GM12864 (cell line): ENCODE results near the gene ATRAID.
A peak's percentile ranks its signal among the peaks of the same experiment; 100 is the strongest.
"Not testable (repeated sequence)": the region's sequence is repeated elsewhere in the genome, so short reads cannot be mapped to it uniquely, and the experiment has no call there.

ENCODE experiments used
- DNase-seq: peaks from one replicate; pipeline ENCODE4 v3.0.0-alpha.2; 2011; ENCODE audit warnings: low read depth
- H3K4me3 ChIP-seq: 2 replicates; pipeline ENCODE4 v1.5.1; 2011; ENCODE audit warnings: mild to moderate bottlenecking, low read depth, low read length, control low read depth
- TF ChIP-seq, protein P1 (sequence below): IDR thresholded peaks from 2 replicates; pipeline ENCODE4 v1.5.1; 2011; ENCODE audit warnings: low read depth, mild to moderate bottlenecking, moderate library complexity, low read length, control low read depth, inconsistent platforms; ENCODE audit errors: missing control alignments

The ATRAID gene

DNA sequence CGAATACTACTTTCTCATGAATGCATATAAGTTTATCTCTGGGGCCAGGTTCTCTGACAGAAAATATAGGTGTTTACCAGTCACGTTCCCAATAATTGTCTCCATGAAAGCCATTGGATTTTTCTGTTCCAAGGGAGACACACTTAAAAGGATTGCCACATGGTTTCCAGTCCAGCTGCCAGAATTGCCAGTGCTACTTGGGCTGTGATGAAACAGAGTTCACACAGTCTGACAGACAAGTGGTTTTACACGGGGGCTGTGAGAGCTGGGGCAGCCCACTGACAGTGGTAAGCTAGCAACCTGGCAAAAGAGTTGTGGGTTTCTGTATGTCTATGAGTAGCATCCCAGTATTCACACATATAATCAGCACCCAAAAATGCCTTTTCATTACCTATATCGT lies 27.7 kb upstream of the ATRAID start:
- no peak for DNase-seq
- H3K4me3 ChIP-seq = no peak overlapping the region
- TF ChIP-seq, protein P1, sequence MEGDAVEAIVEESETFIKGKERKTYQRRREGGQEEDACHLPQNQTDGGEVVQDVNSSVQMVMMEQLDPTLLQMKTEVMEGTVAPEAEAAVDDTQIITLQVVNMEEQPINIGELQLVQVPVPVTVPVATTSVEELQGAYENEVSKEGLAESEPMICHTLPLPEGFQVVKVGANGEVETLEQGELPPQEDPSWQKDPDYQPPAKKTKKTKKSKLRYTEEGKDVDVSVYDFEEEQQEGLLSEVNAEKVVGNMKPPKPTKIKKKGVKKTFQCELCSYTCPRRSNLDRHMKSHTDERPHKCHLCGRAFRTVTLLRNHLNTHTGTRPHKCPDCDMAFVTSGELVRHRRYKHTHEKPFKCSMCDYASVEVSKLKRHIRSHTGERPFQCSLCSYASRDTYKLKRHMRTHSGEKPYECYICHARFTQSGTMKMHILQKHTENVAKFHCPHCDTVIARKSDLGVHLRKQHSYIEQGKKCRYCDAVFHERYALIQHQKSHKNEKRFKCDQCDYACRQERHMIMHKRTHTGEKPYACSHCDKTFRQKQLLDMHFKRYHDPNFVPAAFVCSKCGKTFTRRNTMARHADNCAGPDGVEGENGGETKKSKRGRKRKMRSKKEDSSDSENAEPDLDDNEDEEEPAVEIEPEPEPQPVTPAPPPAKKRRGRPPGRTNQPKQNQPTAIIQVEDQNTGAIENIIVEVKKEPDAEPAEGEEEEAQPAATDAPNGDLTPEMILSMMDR = no peak

DNA sequence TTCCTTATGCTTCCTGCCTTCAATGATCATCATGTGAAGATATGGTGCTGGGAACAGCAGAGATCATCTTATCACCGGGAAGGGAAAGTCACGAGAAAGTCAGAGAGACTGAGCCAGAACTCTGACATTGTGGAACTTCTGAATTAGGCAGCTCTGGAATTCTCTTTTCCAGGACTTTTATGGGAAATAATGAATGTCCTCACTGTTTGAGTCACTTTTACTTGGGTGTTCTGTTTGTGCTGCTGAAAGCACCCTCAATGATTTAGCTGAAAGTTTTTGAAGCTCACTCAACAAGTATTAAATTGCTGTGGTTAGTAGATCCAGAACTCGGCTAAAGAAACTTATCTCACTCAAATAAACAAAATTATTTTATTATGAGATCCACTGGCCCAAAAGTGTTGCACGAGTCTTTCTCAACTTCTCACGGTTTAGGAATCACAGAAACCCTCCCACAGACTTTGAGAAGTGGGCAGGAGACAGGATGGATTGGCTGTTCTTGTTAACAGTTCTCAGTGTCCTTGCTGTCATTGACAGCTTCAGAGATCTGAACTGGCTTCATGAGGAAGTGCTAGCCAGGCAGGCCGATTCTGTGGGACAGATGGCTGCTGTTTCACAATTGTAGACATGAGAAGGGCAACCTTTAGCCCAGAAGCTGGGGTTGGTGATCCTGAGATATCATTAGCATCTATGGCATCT lies 26.4 kb upstream of the ATRAID start:
- DNase-seq = no peak
- TF ChIP-seq, protein P1 = no peak
- no peak overlapping the region for H3K4me3 ChIP-seq

DNA sequence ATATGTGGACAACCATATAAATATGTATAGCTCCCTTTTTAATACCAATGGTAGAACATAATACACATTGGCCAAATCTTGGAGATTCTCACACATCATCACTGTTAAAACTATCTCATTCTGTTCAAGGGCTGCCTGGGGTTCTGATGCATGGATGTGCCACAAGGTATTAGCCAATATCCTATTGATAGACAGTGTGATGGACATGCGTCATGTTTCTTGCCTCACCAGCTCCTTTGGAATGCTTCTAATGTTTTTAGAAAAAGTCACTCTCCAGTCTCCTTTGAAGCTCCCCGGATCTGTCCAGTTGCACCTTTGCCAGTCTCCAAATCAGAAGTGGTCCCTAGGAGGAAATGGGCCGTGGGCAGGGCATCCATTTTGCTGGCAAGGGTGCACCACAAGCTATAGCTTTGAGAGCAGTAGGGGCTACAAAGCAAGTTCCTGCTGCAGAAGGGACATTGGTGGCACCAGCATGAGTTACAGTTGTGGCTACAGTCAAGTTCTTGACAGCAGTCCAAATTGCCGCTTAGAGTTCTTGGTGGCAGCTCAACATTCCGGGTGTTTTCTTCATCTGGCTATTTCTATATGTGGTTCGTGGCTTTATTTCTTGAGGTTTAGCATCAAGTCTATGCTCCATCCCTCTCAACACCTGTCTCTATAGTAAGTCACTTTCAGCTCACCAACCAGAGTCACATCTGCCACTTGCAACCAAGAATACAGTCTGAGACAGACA lies 25.1 kb upstream of the ATRAID start:
- DNase-seq = no peak
- no peak overlapping the region for H3K4me3 ChIP-seq
- TF ChIP-seq, protein P1 = no peak

DNA sequence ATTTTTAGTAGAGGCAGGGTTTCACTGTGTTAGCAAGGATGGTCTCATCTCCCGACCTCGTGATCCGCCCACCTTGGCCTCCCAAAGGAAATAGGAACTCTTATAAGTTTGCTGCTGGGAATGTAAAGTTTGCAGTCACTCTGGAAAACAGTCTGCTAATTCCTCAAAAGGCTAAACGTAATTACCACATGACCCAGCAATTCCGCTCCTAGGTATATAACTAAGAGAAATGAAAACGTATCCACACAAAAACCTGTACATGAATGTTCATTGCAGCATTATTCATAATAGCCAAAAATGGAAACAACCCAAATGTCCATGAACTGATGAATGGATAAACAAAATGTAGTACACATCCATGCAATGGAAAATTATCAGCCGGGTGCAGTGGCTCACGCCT lies 21.9 kb upstream of the ATRAID start:
- DNase-seq = no peak
- TF ChIP-seq, protein P1 = no peak
- H3K4me3 ChIP-seq = no peak overlapping the region

DNA sequence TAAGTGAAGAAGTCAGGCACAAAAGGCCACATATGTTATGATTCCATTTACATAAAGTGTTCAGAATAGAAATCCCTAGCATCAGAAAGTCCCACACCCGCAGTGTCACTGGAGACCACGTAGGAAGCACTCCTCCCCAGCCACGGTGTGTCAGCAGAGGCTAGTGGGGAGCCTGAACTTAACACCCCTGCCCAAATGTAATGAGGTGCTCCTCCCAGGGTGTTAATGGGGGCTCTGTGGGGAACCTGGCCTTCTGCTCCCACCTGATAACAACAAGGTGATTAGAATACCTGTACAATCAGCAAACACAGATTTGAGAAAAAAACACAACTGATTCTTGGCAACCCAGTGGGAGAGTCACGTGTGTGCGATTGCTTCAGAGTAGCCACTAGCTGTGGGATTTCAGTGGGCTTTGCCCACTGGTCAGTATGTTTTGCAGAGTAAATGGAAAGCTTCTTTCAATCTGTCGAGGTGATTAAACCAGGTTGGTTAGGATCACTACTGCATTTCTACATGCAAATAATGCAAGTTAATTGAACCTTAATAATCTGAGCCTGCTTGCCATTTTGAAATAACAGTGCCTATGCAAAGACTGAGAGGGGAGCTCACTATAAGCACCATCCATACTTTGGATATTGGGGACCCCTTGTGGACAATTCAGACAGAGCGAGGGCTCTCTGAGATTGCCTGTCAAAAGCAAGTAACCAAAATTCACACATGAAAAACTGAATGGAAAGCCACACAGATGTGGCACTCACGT lies 20.6 kb upstream of the ATRAID start:
- DNase-seq = no peak
- TF ChIP-seq, protein P1 = peak; percentile 66
- no peak overlapping the region for H3K4me3 ChIP-seq

DNA sequence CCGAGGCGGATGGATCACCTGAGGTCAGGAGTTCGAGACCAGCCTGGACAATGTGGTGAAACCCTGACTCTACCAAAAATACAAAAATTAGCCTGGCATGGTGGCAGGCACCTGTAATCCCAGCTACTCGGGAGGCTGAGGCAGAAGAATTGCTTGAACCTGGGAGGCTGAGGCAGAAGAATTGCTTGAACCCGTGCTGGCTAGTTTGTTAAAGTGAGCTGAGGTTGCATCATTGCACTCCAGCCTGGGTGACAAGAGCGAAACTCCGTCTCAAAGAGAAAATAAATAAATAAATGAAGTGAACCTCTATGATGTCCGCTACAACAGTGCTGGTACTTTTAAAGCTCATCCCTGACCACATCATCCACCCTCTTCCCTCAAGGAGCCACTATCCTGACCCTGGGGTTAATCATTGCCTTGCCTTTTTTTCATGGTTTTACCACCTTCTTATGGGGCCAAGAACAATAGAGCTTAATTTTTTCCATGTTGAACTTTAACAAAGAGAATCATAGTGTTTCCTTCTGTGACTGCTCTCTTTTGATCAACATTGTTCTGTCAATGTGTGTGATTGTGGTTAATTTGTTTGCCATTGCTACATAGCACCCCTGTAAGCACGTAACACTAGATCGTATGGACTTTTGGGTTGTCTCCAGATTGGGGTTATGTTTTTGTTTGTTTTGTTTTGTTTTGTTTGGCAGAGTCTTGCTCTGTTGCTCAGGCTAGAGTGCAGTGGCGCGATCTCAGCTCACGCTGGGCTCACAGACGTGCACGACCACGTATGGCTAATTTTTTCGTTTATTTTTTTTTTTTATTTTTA lies 17.1 kb upstream of the ATRAID start:
- no peak overlapping the region for H3K4me3 ChIP-seq
- TF ChIP-seq, protein P1 = no peak
- DNase-seq = no peak

DNA sequence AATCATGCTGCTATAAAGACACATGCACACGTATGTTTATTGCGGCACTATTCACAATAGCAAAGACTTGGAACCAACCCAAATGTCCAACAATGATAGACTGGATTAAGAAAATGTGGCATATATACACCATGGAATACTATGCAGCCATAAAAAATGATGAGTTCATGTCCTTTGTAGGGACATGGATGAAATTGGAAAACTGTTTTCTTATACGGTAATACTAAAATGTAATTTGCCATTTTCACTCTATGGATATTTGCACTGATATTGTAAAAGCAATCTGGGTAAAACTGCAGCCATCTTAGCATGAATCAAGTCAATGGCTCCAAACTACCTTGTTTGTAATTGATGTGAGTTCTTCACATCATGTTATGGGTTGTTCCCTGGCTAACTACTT lies 16.0 kb upstream of the ATRAID start:
- not testable (repeated sequence) for DNase-seq, H3K4me3 ChIP-seq

DNA sequence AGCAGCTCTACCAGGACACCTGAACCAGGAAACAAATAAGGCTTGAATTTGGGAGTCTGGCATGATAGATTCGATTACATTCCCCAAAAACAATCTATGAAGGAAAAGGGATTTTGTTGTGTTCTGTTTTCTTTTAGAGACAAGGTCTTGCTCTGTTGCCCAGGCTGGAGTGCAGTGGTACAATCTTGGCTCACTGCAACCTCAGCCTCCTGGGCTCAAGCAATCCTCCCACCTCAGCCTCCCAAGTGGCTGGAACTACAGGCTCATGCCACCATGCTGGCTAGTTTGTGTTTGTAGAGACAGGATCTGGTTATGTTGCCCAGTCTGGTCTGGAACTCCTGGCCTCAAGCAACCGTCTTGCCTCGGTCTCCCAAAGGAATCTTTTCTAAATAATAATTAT lies 13.8 kb upstream of the ATRAID start:
- not testable (repeated sequence) for H3K4me3 ChIP-seq, DNase-seq
